PC-3 (cell line): ENCODE data around the gene TNFRSF12A.

ENCODE experiments used
- EZH2phosphoT487 ChIP-seq: fragments of 300-600 bp; sonication (generic); IDR thresholded peaks from 2 replicates; pipeline ENCODE4 v1.6.1; 2018; ENCODE audit warnings: mild to moderate bottlenecking, antibody characterized with exemption, low read length, borderline replicate concordance
- TF ChIP-seq, protein P1 (sequence below): fragments of 300-600 bp; sonication (generic); conservative IDR thresholded peaks from 2 replicates; pipeline ENCODE4 v1.5.1; 2017; ENCODE audit warnings: antibody characterized with exemption, low read depth, mild to moderate bottlenecking, low read length

DNA sequence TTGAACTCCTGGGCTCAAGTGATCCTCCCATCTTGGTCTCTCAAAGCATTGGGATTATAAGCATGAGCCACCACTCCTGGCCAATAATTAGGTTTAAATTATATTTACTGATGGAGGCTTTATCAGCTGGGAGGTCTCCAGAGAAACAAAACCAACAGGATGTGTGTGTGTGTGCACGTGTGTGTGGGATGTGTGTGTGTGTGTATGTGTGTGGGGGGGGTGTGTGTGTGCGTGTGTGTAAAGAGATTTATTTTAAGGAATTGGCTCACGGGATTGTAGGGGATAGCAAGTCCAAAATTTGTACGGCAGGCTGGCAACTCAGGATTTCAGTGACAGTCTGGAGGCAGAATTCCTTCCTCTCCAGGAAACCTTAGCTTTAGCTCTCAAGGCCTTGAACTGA is 30.8 kb downstream of the TNFRSF12A start:
- no peak for TF ChIP-seq EZH2phosphoT487
- TF ChIP-seq, protein P1, sequence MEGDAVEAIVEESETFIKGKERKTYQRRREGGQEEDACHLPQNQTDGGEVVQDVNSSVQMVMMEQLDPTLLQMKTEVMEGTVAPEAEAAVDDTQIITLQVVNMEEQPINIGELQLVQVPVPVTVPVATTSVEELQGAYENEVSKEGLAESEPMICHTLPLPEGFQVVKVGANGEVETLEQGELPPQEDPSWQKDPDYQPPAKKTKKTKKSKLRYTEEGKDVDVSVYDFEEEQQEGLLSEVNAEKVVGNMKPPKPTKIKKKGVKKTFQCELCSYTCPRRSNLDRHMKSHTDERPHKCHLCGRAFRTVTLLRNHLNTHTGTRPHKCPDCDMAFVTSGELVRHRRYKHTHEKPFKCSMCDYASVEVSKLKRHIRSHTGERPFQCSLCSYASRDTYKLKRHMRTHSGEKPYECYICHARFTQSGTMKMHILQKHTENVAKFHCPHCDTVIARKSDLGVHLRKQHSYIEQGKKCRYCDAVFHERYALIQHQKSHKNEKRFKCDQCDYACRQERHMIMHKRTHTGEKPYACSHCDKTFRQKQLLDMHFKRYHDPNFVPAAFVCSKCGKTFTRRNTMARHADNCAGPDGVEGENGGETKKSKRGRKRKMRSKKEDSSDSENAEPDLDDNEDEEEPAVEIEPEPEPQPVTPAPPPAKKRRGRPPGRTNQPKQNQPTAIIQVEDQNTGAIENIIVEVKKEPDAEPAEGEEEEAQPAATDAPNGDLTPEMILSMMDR: no peak
